Upper lobe of left lung (tissue), 6 donors: ENCODE results near the gene PEBP1. TPM values are rescaled to one million over a fixed set of nuclear protein-coding genes. Genes with fewer than 3 reads are reported as not detected.
A peak's percentile ranks its signal among the peaks of the same experiment; 100 is the strongest.

ENCODE experiments used
- ATAC-seq, 2 donors: fragments of 200-7000 bp; cut with Tn5 transposase; one replicate each; pipeline ENCODE4 v1.9.1; 2022; ENCODE audit warnings: mild to moderate bottlenecking in 2 of 2, moderate library complexity in 2 of 2; ENCODE audit not compliant: low FRiP score in 2 of 2
- DNase-seq, 2 donors: peaks; one replicate each; pipeline ENCODE4 v3.0.0-alpha.2; 2019 to 2020
- H3K27ac ChIP-seq, 4 donors: fragments of 200-600 bp; sonication (generic); one replicate each; pipeline ENCODE4 v1.5.1; 2016 to 2019
- H3K27me3 ChIP-seq, 4 donors: fragments of 200-600 bp; sonication (generic); one replicate each; pipeline ENCODE4 v1.5.1; 2017 to 2019
- H3K36me3 ChIP-seq, 4 donors: fragments of 200-600 bp; sonication (generic); one replicate each; pipeline ENCODE4 v1.5.1; 2016 to 2019
- H3K4me1 ChIP-seq, 4 donors: fragments of 200-600 bp; sonication (generic); one replicate each; pipeline ENCODE4 v1.5.1; 2018 to 2019
- H3K4me3 ChIP-seq, 4 donors: fragments of 200-600 bp; sonication (generic); one replicate each; pipeline ENCODE4 v1.5.1; 2017 to 2019; ENCODE audit warnings: mild to moderate bottlenecking in 2 of 4, moderate library complexity in 1 of 4
- H3K9me3 ChIP-seq, 4 donors: fragments of 200-600 bp; sonication (generic); one replicate each; pipeline ENCODE4 v1.5.1; 2018 to 2019
- EP300 ChIP-seq, 4 donors: sonication (generic); formaldehyde crosslinking; IDR thresholded peaks; one replicate each; pipeline ENCODE4 v1.5.1; 2017; ENCODE audit warnings: antibody characterized with exemption in 4 of 4, control low read depth in 2 of 4
- POLR2A ChIP-seq, 4 donors: fragments of 450-650 bp; IDR thresholded peaks; one replicate each; pipeline ENCODE4 v1.5.1; 2016 to 2017; ENCODE audit warnings: antibody characterized with exemption in 4 of 4, mild to moderate bottlenecking in 2 of 4
- POLR2AphosphoS5 ChIP-seq, 2 donors: sonication (generic); formaldehyde crosslinking; IDR thresholded peaks; one replicate each; pipeline ENCODE4 v1.5.1; 2017; ENCODE audit warnings: antibody characterized with exemption in 2 of 2
- WGBS, 2 donors: methylation state at CpG; one replicate each; pipeline ENCODE4 v1.1.5; 2017 to 2018; 5-methylcytosine and 5-hydroxymethylcytosine counted together
- total RNA-seq, 6 donors: library from RNA; depleted of rRNA in 4 of 6; stranded (reverse); fragments of >200 nt in 4 of 6; gene quantifications; one replicate each; pipeline versions ENCODE4 v1.1.0 to v1.2.1, GENCODE V29; 2016 to 2021
- TF ChIP-seq, protein P1 (sequence below), 6 experiments: fragments of 450-650 bp in 4 of 6; fragments of 200-600 bp in 2 of 6; sonication (generic) in 2 of 6; IDR thresholded peaks; one replicate each; pipeline ENCODE4 v1.5.1; 2016 to 2019; ENCODE audit warnings: antibody characterized with exemption in 6 of 6
- donor health status: DM: no; HTN: no; CAD: no; lungs with moderate emphysema.
- donor health status: DM: no; HTN: yes; CAD: no; lungs with severe emphysema.

The PEBP1 gene
- total RNA-seq, 6 donors from 2014 or later: 92.2 to 432 (median 214) TPM

DNA sequence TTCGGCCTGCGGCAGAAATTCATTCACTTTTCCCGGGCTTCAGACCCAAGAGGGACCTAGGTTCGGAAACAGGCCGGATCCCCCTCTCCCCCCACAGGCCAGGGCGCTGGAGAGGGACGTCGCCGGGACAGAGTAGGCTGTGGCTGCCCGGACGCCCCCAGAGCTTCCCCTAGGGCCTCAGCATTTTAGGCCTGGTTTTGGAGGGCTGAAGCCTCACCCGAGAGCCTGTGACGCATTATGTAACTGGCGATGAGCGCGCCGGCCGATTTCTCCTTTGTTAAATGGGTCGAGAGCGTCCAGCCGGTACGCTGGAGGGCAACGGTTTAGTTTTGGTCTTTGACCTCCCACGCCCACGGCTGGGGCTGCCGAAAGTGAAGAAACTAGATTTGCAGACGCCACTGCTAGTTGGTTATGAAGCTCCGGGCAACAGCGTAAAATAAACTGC lies 657 bp downstream of the PEBP1 start:
- 1 to 3% methylated on average over 12 to 19 of the region's 29 CpGs for WGBS, 2 donors
- H3K27me3 ChIP-seq: no peaks in the 10 kb centered on the region
- ATAC-seq (peak; percentile 65 to 75), DNase-seq (peak in 1 of 2 donors; percentile 60)
- peaks cover 12 to 38% (median 24%) of the 10 kb centered on the region in 4 donors for H3K36me3 ChIP-seq
- H3K9me3 ChIP-seq: no peaks in the 10 kb centered on the region
- peak overlapping the region; percentile 66 to 98 (median 90) for H3K4me3 ChIP-seq
- peak overlapping the region; percentile 88 to 90 (median 90) for H3K27ac ChIP-seq
- peaks cover 9 to 30% (median 25%) of the 10 kb centered on the region in 4 donors for H3K4me1 ChIP-seq
- TF ChIP-seq POLR2AphosphoS5 (IDR thresholded peaks at IDR 0.05) (no peak), EP300 (IDR thresholded peaks at IDR 0.05) (no peak), POLR2A (IDR thresholded peaks at IDR 0.05) (no peak)
- TF ChIP-seq, protein P1, sequence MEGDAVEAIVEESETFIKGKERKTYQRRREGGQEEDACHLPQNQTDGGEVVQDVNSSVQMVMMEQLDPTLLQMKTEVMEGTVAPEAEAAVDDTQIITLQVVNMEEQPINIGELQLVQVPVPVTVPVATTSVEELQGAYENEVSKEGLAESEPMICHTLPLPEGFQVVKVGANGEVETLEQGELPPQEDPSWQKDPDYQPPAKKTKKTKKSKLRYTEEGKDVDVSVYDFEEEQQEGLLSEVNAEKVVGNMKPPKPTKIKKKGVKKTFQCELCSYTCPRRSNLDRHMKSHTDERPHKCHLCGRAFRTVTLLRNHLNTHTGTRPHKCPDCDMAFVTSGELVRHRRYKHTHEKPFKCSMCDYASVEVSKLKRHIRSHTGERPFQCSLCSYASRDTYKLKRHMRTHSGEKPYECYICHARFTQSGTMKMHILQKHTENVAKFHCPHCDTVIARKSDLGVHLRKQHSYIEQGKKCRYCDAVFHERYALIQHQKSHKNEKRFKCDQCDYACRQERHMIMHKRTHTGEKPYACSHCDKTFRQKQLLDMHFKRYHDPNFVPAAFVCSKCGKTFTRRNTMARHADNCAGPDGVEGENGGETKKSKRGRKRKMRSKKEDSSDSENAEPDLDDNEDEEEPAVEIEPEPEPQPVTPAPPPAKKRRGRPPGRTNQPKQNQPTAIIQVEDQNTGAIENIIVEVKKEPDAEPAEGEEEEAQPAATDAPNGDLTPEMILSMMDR (IDR thresholded peaks at IDR 0.05): no peak

- H3K4me1 ChIP-seq: peaks cover 9 to 30% (median 25%) of the 10 kb centered on the region in 4 donors
These were observed 1.3 kb downstream of the PEBP1 start for GRCh38 chr12:118137148-118137678.

DNA sequence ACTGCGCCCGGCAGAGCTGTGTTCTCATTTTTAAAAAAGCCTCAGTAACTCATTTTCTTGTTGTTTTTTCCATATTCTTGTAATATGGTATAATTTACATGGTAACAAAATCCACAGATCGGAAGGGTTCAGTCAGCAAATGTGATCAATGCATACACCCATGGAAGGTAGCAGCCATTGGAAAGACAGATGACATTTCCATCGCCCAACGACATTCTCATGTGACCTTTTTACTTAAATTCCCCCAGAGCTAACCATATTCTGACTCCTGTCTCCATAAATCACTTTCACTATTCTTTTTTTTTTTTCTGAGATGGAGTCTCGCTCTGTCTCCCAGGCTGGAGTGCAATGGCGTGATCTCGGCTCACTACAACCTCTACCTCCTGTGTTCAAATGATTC lies 4.9 kb downstream of the PEBP1 start:
- no peaks in the 10 kb centered on the region for H3K9me3 ChIP-seq
- H3K4me1 ChIP-seq: peaks cover 9 to 24% (median 19%) of the 10 kb centered on the region in 4 donors
- no peak for TF ChIP-seq POLR2AphosphoS5 (IDR thresholded peaks at IDR 0.05)
- no peak for TF ChIP-seq POLR2A (IDR thresholded peaks at IDR 0.05)
- TF ChIP-seq EP300 (IDR thresholded peaks at IDR 0.05): no peak
- TF ChIP-seq, protein P1 (IDR thresholded peaks at IDR 0.05): no peak
- peaks cover 20 to 79% (median 56%) of the 10 kb centered on the region in 4 donors for H3K36me3 ChIP-seq
- ATAC-seq (no peak), DNase-seq (no peak)
- H3K4me3 ChIP-seq: no peak overlapping the region
- no peaks in the 10 kb centered on the region for H3K27me3 ChIP-seq
- 95 to 97% methylated on average over 8 of the region's 8 CpGs for WGBS, 2 donors
- H3K27ac ChIP-seq: no peak overlapping the region

More at GRCh38 chr12:118137148-118137678, 1.3 kb downstream of the PEBP1 start:
- Histone ChIP-seq H3K27me3 (no peaks in the 10 kb centered on the region), H3K9me3 (no peaks in the 10 kb centered on the region), H3K4me3 (peak overlapping the region in 3 of 4 donors; percentile 86 to 98 (median 93)), H3K36me3 (peaks cover 14 to 45% (median 29%) of the 10 kb centered on the region in 4 donors), H3K27ac (peak overlapping the region; percentile 88 to 90 (median 90))
- ATAC-seq: no peak
- no peak for DNase-seq
- WGBS, 2 donors: 75 to 77% methylated on average over 10 of the region's 10 CpGs
- TF ChIP-seq, protein P1 (IDR thresholded peaks at IDR 0.05): no peak
- no peak for TF ChIP-seq POLR2AphosphoS5 (IDR thresholded peaks at IDR 0.05)

DNA sequence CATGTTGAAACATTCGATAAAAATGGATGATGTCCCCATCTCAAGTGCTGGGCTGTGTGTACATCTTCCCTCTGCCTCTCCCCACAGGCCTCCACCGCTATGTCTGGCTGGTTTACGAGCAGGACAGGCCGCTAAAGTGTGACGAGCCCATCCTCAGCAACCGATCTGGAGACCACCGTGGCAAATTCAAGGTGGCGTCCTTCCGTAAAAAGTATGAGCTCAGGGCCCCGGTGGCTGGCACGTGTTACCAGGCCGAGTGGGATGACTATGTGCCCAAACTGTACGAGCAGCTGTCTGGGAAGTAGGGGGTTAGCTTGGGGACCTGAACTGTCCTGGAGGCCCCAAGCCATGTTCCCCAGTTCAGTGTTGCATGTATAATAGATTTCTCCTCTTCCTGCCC lies 8.6 kb downstream of the PEBP1 start:
- H3K36me3 ChIP-seq: peaks cover 20 to 92% (median 62%) of the 10 kb centered on the region in 4 donors
- H3K4me1 ChIP-seq: peaks cover 0 to 3% (median 0%) of the 10 kb centered on the region in 4 donors
- no peak overlapping the region for H3K4me3 ChIP-seq
- DNase-seq (no peak), ATAC-seq (no peak)
- 94 to 98% methylated on average over 7 to 13 of the region's 13 CpGs for WGBS, 2 donors
- TF ChIP-seq POLR2AphosphoS5 (IDR thresholded peaks at IDR 0.05): no peak
- no peak for TF ChIP-seq POLR2A (IDR thresholded peaks at IDR 0.05)
- TF ChIP-seq EP300 (IDR thresholded peaks at IDR 0.05): no peak
- TF ChIP-seq, protein P1 (IDR thresholded peaks at IDR 0.05): no peak
- H3K9me3 ChIP-seq: no peaks in the 10 kb centered on the region
- H3K27ac ChIP-seq: no peak overlapping the region
- H3K27me3 ChIP-seq: no peaks in the 10 kb centered on the region
